HL-60 (cell line): ENCODE results near the gene RUNX1.

Experiments used
- GABPA ChIP-seq: IDR thresholded peaks from 2 replicates; pipeline ENCODE4 v1.6.1; 2012; ENCODE audit warnings: low read depth
- POLR2AphosphoS5 ChIP-seq: IDR thresholded peaks from 2 replicates; pipeline ENCODE4 v1.6.1; 2012; ENCODE audit warnings: low read depth
- SPI1 ChIP-seq: IDR thresholded peaks from 2 replicates; pipeline ENCODE4 v1.6.1; 2012; ENCODE audit warnings: low read depth, mild to moderate bottlenecking, borderline replicate concordance
- TF ChIP-seq, protein P1 (sequence below): IDR thresholded peaks from 2 replicates; pipeline ENCODE4 v1.6.1; 2012; ENCODE audit warnings: low read depth; ENCODE audit not compliant: insufficient replicate concordance
- TF ChIP-seq, protein P2 (sequence below): IDR thresholded peaks from one replicate; pipeline ENCODE4 v1.5.1; 2011; ENCODE audit warnings: low read length, control low read depth, inconsistent platforms; ENCODE audit not compliant: insufficient read depth

GRCh38 chr21:34984356-34985058 lies 64.6 kb downstream of the RUNX1 start:
- TF ChIP-seq, protein P1, sequence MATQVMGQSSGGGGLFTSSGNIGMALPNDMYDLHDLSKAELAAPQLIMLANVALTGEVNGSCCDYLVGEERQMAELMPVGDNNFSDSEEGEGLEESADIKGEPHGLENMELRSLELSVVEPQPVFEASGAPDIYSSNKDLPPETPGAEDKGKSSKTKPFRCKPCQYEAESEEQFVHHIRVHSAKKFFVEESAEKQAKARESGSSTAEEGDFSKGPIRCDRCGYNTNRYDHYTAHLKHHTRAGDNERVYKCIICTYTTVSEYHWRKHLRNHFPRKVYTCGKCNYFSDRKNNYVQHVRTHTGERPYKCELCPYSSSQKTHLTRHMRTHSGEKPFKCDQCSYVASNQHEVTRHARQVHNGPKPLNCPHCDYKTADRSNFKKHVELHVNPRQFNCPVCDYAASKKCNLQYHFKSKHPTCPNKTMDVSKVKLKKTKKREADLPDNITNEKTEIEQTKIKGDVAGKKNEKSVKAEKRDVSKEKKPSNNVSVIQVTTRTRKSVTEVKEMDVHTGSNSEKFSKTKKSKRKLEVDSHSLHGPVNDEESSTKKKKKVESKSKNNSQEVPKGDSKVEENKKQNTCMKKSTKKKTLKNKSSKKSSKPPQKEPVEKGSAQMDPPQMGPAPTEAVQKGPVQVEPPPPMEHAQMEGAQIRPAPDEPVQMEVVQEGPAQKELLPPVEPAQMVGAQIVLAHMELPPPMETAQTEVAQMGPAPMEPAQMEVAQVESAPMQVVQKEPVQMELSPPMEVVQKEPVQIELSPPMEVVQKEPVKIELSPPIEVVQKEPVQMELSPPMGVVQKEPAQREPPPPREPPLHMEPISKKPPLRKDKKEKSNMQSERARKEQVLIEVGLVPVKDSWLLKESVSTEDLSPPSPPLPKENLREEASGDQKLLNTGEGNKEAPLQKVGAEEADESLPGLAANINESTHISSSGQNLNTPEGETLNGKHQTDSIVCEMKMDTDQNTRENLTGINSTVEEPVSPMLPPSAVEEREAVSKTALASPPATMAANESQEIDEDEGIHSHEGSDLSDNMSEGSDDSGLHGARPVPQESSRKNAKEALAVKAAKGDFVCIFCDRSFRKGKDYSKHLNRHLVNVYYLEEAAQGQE, result no peak
- TF ChIP-seq, protein P2, sequence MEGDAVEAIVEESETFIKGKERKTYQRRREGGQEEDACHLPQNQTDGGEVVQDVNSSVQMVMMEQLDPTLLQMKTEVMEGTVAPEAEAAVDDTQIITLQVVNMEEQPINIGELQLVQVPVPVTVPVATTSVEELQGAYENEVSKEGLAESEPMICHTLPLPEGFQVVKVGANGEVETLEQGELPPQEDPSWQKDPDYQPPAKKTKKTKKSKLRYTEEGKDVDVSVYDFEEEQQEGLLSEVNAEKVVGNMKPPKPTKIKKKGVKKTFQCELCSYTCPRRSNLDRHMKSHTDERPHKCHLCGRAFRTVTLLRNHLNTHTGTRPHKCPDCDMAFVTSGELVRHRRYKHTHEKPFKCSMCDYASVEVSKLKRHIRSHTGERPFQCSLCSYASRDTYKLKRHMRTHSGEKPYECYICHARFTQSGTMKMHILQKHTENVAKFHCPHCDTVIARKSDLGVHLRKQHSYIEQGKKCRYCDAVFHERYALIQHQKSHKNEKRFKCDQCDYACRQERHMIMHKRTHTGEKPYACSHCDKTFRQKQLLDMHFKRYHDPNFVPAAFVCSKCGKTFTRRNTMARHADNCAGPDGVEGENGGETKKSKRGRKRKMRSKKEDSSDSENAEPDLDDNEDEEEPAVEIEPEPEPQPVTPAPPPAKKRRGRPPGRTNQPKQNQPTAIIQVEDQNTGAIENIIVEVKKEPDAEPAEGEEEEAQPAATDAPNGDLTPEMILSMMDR, result no peak
- TF ChIP-seq SPI1, result peak; percentile 14; the same call in 1 of the 2 replicates
- TF ChIP-seq POLR2AphosphoS5, result no peak
- TF ChIP-seq GABPA, result no peak
